NOMO-1 treated with dmso at 0.1 percent for 144 hours (cell line): Measurements from ENCODE around the gene TMEM273.

Experiments
- DNase-seq: peaks from one replicate; lab custom pipeline; 2025; ENCODE audit not compliant: unreplicated experiment; lab: John Stamatoyannopoulos, UW

Gene TMEM273

GRCh38 chr10:49177391-49178355 lies 10.5 kb downstream of the TMEM273 start:
- DNase-seq, result no peak

GRCh38 chr10:49176310-49177268 lies 11.6 kb downstream of the TMEM273 start:
- DNase-seq, result no peak

GRCh38 chr10:49175587-49176309 lies 12.4 kb downstream of the TMEM273 start:
- DNase-seq, result no peak

GRCh38 chr10:49174926-49175500 lies 13.2 kb downstream of the TMEM273 start:
- no peak for DNase-seq

GRCh38 chr10:49174261-49174925 lies 13.8 kb downstream of the TMEM273 start:
- DNase-seq, result no peak

GRCh38 chr10:49173853-49174252 lies 14.3 kb downstream of the TMEM273 start:
- no peak for DNase-seq

GRCh38 chr10:49173201-49173772 lies 14.9 kb downstream of the TMEM273 start:
- DNase-seq, result no peak

GRCh38 chr10:49172777-49173132 lies 15.4 kb downstream of the TMEM273 start:
- DNase-seq, result no peak

- no peak for DNase-seq
Observed at GRCh38 chr10:49172061-49172776, 16.0 kb downstream of the TMEM273 start.

- no peak for DNase-seq
Observed at GRCh38 chr10:49171326-49172060, 16.7 kb downstream of the TMEM273 start.

GRCh38 chr10:49170632-49171325 lies 17.4 kb downstream of the TMEM273 start:
- no peak for DNase-seq

- DNase-seq, result no peak
Observed at GRCh38 chr10:49169776-49170175, 18.4 kb downstream of the TMEM273 start.

- DNase-seq, result peak; percentile 64
Observed at GRCh38 chr10:49168831-49169500, 19.2 kb downstream of the TMEM273 start.

GRCh38 chr10:49168171-49168540 lies 20.0 kb downstream of the TMEM273 start:
- DNase-seq, result no peak

GRCh38 chr10:49167425-49168170 lies 20.6 kb downstream of the TMEM273 start:
- DNase-seq, result no peak

GRCh38 chr10:49166484-49167400 lies 21.4 kb downstream of the TMEM273 start:
- DNase-seq, result no peak
